Measurements from ENCODE around the gene MTMR11. TPM values are rescaled to one million over a fixed set of nuclear protein-coding genes. Genes with fewer than 3 reads are reported as not detected.

The MTMR11 gene
- total and polyA plus RNA-seq, 2 of the 13 experiments (the other 11 are each of a cell fraction or from before 2014, with no cell fraction given) = 0.49 to 2.8 TPM

DNA sequence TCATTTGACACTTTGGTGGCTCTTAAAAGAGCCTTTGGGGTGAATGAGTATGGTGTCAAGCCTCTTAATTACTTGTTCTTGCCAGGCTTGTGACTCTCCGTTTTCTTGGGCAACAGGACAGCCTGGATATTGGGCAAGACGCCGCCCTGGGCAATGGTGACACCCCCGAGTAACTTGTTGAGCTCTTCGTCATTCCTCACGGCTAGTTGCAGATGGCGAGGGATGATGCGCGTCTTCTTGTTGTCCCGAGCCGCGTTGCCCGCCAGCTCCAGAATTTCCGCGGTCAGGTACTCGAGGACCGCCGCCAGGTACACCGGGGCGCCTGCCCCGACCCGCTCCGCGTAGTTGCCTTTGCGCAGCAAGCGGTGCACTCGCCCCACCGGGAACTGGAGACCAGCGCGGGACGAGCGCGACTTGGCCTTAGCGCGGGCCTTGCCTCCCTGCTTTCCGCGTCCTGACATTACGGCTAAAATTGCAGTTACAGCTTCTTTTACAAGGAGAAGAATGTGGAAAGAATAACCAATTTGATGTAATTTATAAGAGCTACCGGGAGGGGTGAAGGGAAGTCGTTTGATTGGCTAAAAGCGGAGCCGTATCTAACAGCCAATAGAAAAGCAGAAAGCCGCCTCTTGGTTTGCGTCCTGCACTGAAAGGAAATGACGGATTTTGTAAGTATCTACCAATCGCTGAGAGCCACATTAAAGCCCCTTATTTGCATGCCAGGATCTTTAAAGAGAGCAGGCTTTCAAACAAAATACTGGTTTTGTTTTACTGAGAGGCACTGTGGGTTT is 49.0 kb downstream of the MTMR11 start (continued):
- TF ChIP-seq MAZ (IDR thresholded peaks at IDR 0.05; ENCODE audit: borderline replicate concordance, low read depth, low read length) = peak; percentile 67; the same call in 1 of the 2 replicates
- TF ChIP-seq MAZ (CRISPR knock-in tag; IDR thresholded peaks at IDR 0.05; ENCODE audit: low read depth) = no peak; the same call in 1 of the 2 replicates
- peak; percentile 55; the same call in 1 of the 2 replicates for TF ChIP-seq PHF21A (CRISPR knock-in tag; IDR thresholded peaks at IDR 0.05)
- TF ChIP-seq, protein P1, sequence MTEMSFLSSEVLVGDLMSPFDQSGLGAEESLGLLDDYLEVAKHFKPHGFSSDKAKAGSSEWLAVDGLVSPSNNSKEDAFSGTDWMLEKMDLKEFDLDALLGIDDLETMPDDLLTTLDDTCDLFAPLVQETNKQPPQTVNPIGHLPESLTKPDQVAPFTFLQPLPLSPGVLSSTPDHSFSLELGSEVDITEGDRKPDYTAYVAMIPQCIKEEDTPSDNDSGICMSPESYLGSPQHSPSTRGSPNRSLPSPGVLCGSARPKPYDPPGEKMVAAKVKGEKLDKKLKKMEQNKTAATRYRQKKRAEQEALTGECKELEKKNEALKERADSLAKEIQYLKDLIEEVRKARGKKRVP (CRISPR knock-in tag; IDR thresholded peaks at IDR 0.05) = 0 out of 4 replicates have a peak, but pooled peaks have one; percentile 13 to 20
- peak; percentile 66 for TF ChIP-seq SAP130 (CRISPR knock-in tag; IDR thresholded peaks at IDR 0.05; ENCODE audit: low read depth)
- TF ChIP-seq KDM5A (IDR thresholded peaks at IDR 0.05; ENCODE audit: borderline replicate concordance, low read length) = peak; percentile 18; the same call in 1 of the 2 replicates
- peak; percentile 97 for TF ChIP-seq RBM39 (IDR thresholded peaks at IDR 0.05; ENCODE audit: low read depth, low read length, poor library complexity, severe bottlenecking)
- peak; percentile 68 for TF ChIP-seq TAF15 (IDR thresholded peaks at IDR 0.05; ENCODE audit: low read depth, low read length, poor library complexity, severe bottlenecking)
- no peak for TF ChIP-seq MEIS1 (CRISPR knock-in tag; IDR thresholded peaks at IDR 0.05; ENCODE audit: borderline replicate concordance)
- TF ChIP-seq MED8 (CRISPR knock-in tag; IDR thresholded peaks at IDR 0.05; ENCODE audit: insufficient replicate concordance) = peak; percentile 63
- peak; percentile 100 for TF ChIP-seq ZC3H4 (CRISPR knock-in tag; IDR thresholded peaks at IDR 0.05; ENCODE audit: borderline replicate concordance)
- TF ChIP-seq ARNTL (CRISPR knock-in tag; IDR thresholded peaks at IDR 0.05) = no peak
- TF ChIP-seq ZNF251 (CRISPR knock-in tag; IDR thresholded peaks at IDR 0.05) = no peak
- peak; percentile 14; the same call in 1 of the 2 replicates for TF ChIP-seq MYC (CRISPR knock-in tag; IDR thresholded peaks at IDR 0.05; ENCODE audit: borderline replicate concordance)
- TF ChIP-seq NR2C2 (CRISPR knock-in tag; IDR thresholded peaks at IDR 0.05; ENCODE audit: borderline replicate concordance) = no peak
- TF ChIP-seq ZNF484 (CRISPR knock-in tag; IDR thresholded peaks at IDR 0.05; ENCODE audit: borderline replicate concordance, low read depth) = no peak
- TF ChIP-seq DNMT3B (CRISPR knock-in tag; conservative IDR thresholded peaks at IDR 0.05) = no peak
- TF ChIP-seq HNRNPL (IDR thresholded peaks at IDR 0.05; ENCODE audit: low read depth, low read length) = peak; percentile 87
- TF ChIP-seq ZBTB4 (CRISPR knock-in tag; IDR thresholded peaks at IDR 0.05; ENCODE audit: borderline replicate concordance) = no peak
- TF ChIP-seq ZNF878 (CRISPR knock-in tag; IDR thresholded peaks at IDR 0.05) = no peak
- TF ChIP-seq, protein P2, sequence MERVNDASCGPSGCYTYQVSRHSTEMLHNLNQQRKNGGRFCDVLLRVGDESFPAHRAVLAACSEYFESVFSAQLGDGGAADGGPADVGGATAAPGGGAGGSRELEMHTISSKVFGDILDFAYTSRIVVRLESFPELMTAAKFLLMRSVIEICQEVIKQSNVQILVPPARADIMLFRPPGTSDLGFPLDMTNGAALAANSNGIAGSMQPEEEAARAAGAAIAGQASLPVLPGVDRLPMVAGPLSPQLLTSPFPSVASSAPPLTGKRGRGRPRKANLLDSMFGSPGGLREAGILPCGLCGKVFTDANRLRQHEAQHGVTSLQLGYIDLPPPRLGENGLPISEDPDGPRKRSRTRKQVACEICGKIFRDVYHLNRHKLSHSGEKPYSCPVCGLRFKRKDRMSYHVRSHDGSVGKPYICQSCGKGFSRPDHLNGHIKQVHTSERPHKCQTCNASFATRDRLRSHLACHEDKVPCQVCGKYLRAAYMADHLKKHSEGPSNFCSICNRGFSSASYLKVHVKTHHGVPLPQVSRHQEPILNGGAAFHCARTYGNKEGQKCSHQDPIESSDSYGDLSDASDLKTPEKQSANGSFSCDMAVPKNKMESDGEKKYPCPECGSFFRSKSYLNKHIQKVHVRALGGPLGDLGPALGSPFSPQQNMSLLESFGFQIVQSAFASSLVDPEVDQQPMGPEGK (CRISPR knock-in tag; IDR thresholded peaks at IDR 0.05) = peak; percentile 8; the same call in 1 of the 2 replicates
- TF ChIP-seq KDM2A (CRISPR knock-in tag; IDR thresholded peaks at IDR 0.05; ENCODE audit: borderline replicate concordance, low read depth) = peak; percentile 48; the same call in 1 of the 2 replicates
